HG03469 (cell line): Measurements from ENCODE around the gene ABHD6.
"Not testable (repeated sequence)": the region's sequence is repeated elsewhere in the genome, so short reads cannot be mapped to it uniquely, and the experiment has no call there.

Source experiments
- ATAC-seq: cut with Tn5 transposase; IDR thresholded peaks from one replicate; pipeline ENCODE4 v1.9.1; 2021; ENCODE audit warnings: mild to moderate bottlenecking, moderate library complexity, moderate number of reproducible peaks; ENCODE audit not compliant: unreplicated experiment

Gene ABHD6

DNA sequence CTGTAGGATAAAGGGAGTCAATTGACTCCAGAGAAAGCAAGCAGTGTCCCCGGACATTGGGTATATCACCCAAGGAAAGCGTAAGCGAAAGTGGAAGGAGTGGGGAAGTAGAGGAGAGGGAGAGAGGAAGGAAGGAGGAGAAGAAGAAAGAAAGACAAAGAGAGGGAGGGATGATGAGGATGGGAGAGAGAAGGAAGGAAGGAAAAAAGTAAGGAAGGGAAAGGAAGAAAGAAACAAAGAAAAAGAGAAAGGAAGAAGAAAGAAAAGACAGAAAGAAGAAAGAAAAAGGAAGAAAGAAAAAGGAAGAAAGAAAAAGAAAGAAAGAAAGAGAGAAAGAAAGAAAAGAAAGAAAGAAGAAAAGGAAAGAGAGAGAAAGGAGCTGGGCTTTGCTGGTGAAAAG lies 27.7 kb upstream of the ABHD6 start:
- no peak for ATAC-seq

DNA sequence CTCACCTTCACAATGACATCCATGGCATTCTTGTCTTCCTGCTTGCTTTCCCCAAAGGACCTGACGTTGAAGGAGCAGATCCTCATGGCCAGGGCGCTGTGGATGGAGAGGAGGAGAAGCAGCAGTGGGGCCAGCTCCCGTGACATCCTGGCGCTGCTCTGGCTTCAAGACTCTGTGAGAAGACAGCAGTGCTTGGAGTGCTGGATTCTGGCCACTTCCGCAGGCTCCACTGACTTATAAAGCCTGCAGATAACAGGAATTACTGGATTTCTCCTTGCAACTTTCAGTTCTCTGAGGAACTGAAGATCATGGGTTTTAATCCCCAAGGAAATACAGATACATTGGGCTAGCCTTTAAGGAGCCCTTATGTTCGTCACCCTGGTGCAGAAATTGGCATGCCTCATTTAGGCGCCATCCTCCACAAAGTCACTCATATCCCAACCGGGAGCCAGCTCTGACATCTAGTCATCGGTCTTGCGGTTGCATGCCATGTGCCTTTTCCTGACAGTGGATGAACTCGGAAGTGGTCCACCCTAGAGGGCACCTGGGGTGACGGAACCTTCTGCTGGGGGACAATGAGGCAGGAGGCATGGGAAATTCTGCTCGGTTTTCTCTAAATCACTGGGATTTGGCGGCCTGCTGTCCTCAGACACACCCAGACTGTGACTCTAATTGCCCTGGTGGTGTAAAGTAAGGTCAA lies 26.7 kb upstream of the ABHD6 start, which contains the start of gene DNASE1L3:
DNASE1L3 (minus strand) TSS at position 212 of the 700 bp plus-strand sequence; CDS start at position 146, 66 bp downstream.
- no peak for ATAC-seq

DNA sequence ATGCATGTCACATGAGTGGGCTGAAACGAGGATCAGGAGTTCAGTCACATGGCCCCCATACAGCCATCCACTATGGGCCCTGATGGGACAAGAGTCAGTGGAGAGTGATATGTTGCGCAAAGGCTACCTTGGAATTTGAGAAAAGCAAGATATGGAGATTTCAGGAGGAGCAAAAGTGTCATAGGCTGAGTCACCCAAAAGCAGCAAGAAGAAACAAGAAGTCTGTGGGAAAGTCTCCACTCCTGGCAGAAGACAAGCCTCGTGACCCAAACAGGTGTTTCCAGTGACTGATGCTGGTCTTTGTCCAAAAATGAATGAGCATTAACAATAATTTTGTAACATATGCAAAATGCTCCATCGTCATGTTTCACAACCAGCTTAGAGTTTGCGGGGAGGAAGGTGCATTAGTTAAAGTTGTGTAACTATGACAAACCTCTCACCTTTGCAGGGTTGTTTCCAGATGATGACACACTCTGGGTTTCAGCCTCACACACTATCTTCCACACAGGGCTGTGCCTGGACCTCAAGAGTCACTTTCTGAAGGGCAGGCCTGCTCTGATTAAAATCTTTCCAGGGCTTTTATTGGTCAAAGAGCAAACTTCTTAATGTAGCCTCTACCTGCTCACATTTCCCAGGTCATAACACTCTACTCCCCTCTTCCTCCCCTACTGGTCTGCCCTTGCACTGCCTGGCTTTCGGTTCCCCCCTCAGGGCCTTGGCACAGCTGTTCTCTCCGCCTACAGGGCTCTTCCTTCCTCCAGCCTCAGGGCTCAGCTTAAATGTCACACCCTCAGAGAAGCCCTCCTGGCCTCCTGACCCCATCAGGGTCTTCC lies 22.9 kb upstream of the ABHD6 start:
- peak; percentile 64 for ATAC-seq

DNA sequence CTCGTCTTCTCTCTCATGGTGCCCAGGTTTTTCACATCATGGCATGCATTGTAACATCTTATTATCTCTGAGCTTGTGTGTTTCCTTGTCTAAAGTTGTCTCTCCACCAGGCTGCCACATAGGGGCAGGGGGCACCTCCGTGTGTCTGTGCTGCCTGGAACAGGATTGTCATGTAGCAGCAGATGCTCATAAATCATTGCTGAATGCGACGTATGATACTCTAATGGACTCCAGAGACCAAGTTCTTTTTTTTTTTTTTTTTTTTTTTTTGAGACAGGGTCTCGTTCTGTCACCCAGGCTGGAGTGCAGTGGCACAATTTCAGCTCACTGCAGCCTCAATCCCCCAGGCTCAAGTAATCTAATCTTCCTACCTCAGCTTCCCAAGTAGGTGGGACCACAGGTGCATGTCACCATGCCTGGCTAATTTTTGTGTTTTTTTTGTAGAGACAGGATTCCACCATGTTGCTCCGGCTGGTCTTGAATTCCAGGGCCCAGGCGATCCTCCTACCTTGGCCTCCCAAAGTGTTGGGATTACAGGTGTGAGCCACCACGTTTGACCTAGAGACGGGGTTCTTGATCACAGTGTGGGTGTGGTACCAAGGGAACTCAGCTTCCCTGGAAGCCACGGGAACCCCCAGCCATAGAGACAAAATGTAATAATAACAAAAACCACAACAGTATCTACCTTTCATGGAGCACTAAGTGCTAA lies 22.1 kb upstream of the ABHD6 start:
- no peak for ATAC-seq

DNA sequence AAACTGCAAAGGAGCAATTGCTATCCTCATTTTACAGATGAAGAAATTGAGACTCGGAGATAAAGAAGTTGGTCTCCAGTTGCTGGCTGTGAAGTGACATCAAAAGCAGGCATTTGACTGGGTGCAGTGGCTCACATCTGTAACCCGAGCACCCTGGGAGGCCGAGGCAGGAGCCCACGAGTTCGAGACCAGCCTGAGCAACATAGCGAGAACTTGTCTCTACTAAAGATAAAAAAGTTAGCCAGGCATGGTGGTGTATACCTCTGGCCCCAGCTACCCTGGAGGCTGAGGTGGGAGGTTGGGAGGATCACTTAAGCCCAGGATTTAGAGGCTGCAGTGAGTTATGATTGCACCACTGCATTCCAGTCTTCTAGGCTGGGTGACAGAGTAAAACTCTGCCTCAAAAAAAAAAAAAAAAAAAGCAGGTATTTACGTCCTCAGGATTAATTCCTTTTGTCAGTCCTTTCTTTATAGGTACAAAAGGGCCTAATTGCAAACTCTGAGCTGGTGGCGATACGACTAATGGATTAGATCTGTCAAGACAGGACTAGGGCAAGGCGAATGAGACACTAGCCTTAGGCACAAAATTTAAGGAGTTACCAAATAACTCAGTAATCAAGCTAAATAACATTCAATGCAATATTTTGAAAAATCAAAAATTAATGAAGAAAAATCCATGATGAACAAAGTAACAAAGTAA lies 20.9 kb upstream of the ABHD6 start:
- no peak for ATAC-seq

DNA sequence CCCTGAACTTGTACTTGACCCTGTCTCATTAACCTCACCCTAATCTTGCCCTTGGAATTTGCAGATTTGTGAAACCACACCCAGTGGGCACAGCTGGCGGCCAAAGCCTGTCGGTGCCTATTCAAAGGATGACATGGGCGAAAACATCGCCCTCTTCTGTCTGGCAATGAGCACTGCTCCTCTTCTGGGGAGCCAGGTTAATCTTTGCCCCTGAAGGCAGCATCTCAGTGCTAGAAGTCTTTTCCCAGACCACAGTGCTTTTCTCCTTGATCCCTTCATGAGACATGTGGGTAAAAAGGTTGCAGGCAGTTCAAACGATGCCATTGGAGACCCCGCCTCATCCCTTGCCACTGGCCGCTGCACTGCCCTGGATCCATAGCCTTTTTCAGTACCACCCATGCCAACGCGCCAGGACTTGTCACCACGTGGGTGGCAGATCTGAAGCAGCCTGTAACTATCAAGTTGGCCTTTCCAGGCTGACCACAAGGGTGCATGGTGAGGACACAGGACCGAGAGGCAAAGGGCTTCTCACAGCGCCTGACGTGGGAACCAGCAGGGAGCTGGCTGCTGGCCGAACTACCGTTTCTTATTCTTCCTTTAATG lies 20.3 kb upstream of the ABHD6 start:
- no peak for ATAC-seq

DNA sequence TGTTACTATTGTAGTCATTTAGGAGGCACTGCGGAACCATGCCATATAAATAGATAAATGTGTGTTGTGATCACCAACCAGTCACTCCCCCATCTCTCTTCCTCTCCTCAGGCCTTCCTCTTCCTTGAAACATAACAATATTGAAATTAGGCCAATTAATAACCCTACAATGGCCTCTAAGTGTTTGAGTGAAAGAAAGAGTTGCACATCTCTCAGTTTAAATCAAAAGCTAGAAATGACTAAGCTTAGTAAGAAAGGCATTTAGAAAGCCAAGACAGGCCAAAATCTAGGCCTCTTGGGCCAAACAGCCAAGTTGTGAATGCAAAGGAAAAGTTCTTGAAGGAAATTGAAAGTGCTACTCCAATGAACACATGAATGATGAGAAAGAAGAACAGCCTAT lies 18.7 kb upstream of the ABHD6 start:
- ATAC-seq = no peak

DNA sequence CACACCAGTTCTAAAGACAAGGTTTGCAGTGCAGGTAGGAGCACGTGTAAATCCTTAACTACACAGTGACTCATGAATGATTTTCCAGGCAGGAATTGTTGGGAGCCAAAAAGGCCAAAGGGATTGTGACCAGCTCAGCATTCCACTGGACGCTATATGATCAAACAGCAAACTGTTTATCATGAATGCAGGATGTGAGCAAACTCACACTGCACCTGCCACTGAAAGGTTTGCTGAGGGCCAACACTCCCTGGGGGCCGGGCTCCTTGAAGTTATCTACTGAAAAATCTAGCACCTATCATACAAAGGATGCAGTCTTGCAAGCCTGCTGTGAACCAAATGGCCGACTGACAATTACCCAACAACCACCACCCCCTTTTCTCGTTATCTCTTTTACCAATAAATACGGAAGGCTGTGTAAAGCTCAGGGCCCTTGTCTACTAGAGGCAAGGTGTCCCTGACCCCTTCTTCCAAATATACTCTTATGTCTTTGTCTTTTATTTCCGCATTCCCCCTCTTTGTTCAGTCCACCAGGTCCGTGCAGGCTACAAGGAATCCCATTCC lies 15.3 kb upstream of the ABHD6 start:
- ATAC-seq = no peak

DNA sequence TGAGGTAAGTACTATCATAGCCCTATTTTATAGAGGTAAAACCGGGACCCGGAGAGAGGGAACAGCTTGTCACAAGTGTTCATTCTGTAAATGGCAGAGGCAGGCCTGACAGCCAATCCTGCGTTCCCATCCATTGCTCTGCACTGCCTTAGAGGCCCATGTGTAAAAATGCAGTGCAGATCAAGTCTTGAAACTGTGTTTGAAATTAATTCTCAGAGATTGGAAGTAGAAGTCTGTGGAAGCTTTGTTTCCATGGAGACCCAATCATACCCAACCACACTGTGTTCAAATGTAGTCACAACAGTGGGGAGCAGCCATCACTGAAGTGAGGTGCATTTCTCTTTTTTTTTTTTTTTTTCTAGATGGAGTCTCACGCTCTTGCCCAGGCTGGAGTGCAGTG lies 13.7 kb upstream of the ABHD6 start:
- ATAC-seq = no peak

DNA sequence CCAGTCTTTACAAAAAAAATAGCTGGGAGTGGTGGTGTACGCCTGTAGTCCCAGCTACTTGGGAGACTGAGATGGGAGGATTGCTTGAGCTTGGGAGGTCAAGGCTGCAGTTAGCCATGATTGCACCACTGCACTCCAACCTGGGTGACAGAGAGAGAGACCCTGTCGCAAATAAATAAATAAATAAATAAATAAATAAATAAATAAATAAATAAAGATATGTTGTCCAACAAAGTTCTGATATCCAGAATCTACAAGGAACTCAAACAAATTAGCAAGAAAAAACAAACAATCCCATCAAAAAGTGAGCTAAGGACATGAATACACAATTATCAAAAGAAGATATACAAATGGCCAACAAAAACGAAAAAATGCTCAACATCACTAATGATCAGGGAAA lies 9.7 kb upstream of the ABHD6 start:
- ATAC-seq = not testable (repeated sequence)

DNA sequence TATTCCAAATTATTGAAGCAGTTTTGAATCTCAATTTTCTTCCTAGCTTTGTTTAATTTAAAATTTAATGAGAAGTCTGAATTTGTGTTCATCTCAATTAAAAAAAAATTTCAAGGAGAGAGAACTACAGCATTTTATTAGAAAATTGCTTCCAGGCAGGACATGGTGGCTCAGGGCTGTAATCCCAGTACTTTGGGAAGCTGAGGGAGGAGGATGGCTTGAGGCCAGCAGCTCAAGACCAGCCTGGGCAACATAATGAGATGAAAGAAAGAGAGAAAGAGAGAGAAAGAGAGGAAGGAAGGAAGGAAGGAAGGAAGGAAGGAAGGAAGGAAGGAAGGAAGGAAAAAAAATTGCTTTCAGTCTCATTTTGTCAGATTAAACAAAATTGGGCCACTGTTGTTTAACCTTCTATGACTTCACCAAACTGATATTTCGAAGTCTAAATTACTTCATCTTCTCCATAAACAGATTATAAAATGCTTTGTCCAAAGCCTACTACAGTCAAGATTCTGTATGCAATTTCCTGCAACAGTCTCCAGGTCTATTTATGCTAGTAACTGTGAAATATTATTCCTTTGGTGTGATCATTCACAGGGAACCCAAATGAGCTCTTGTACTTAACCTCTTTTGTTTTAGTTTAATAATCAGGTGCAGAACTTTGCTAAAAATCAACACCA lies 6.6 kb upstream of the ABHD6 start:
- no peak for ATAC-seq

DNA sequence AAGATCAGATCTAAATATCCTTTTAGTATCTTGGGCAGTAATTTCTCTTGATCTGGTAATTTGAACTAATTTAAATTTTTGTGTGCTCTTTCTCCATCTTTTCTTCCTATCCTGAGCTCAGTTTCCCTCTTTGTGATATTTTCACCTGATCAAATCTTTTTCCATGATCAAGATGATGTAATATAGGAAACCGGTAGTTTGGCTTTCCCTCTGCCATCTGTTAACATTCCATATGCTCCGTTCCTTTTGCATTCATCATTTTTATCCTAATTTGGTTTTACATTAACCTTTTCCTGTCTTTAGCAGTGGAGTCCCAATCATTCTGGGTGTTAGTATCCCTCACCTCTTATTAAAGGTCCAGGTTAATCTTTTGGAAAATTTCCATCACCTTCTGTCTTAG lies 5.9 kb upstream of the ABHD6 start:
- no peak for ATAC-seq

DNA sequence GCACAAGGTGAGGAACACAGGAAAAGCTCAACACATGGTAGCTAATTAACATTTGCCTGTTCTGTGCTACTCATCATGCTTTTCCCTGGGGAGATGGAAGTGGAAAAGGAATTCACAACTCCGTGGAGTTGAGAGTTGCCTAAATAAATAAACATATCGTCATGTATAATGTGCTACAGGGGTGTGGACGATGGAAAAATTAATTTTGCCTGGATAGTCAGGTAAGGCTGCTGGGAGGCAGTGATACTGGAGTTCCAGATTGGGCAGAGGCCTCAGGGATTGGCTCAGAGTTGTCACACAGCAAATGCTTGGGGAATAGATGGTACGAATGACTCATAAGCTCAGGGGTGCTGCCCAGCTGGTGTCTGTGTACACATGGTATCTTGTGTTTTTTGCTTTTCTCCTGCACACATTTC lies 3.1 kb upstream of the ABHD6 start:
- ATAC-seq = no peak

DNA sequence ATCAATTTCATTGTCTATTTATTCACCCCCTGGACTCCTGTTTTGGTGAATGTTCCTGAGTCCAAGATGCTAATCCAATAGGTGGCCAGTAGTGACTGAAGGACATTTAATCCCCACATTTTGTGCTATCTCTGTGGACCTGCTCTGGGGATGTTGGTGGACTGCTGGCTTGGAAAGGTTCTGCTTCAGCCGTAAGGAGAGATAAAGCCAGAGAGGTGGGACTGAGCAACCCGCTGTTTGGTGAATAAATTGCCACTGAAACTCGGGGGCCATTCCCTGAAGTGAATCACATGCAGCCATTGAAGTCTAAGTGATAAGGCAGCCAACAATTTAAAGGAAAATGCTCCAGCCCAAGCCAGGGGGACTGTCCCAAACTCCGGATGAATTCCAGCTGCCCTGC lies 1.6 kb upstream of the ABHD6 start:
- no peak for ATAC-seq

DNA sequence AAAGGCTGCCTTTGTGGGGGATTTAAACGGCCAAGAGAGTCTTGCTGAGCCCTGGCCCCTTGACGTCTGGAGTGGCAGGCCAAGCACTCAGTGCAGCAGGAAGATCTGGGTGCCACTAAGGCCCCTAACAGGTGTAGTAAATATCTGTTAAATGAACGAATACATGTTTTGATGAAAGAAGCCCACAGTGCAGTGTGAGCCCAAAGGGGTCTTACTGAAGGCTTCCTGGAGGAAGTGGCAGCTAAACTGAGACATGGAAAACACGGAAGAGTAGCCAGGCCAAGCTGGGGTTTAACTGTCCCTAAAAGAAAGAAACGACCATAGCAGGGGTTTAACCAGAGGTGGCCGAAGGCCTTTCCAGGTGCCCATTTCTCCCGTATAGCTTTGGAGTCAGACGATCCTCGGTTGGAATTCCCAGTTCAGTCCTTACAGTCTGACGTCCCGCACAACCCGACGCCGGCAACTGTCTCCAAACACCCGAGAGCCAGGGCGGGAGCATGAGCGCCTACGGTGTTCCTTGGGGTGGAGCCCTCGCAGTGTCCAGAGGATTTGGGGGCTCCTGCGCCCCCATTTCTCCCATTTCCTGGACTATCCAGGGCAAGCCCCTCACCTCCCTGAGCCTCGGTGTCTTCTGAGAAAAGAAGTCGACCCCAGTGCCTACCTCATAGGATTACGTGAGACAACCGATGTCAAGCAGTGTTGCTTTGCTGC lies 910 bp upstream of the ABHD6 start:
- ATAC-seq = no peak

DNA sequence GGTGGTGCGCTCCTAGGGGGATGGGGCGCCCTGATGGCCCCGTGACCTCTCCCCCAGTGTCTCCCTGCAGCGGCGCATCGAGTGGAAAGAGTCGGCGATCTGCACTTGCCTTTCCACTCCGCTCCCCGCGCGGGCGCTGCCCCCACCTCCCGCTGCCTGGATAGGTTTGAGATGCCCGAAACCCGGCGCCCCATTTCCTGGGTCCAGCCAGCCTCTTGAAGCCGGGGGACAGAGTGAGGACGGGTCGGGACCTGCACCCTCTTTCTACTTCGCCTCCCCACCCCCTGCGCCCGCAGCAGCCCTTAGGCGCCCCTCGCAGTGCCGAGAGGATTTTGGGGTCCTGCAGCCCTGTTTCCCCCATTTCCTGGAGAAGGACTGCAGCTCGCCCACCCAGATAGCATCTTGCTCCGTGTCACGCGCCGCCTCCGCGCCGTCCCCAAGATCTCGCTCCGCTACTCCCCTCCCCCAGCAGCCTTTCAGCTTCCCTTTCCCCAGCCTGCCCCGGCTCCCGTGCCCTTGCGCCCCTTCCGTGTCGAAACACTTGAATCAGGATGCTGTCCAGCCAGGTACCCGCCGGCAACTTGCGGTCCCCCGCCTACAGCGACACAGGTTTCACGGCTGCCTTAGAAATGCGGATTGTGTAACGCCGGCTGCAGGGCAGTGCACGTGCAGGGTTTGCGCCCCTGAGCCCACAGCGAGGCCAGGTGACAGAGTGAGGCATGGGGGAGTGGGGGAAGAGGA lies 519 bp downstream of the ABHD6 start:
- no peak for ATAC-seq

DNA sequence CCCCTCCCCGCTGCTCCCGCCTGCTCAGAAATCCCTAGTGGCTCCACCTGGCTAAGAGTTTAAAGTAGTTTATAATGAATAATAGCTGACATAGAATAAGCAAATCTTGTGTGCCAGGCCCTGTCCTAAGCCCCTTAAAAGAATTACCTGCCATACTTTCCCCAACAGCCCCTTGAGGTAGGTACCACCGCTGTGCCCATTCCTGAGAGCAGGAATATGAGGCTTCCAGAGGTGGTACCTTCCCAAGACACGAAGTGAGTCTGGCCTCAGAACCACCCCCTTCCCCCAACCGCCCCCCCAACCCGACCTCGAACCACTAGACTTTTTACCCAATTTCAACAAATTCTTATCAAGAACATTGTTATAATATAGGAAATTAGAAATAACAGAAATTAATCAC lies 1.2 kb downstream of the ABHD6 start:
- no peak for ATAC-seq

DNA sequence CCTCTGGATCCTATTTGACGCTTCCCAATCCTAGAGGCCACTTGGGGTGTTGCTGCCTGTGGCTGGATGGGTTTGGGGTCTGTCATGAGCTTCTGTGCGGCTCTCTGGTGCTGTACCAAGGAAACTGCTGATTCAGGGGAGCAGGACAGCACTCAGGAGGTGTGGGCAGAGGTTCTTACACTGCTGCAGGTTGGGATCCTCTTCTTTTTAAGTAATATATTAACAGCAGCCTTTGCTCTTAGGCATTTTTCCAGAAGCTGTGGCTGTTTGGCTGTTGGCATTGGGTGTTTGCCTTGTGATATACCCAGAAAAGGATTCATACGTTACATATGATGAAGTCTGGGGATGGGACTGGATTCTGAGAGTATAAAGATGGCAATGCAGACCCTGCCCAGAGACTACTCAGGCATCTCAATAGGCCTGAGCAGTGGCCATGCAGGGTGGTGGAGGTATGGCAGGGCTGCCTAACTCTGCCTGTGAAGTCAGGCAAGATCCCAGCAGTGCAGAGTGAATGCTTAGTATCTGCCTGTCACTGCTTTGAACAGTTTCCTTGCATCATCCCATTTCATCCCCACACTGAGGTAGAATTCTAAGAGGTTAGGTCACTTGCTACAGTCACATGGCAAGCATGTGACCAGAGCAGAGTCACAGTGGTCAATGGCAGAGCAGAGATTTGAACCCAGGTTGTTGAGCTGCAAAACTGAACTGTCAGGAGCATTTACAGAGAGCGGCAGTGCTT lies 3.9 kb downstream of the ABHD6 start:
- no peak for ATAC-seq
